ENCODE data around the gene SMIM30.

DNA sequence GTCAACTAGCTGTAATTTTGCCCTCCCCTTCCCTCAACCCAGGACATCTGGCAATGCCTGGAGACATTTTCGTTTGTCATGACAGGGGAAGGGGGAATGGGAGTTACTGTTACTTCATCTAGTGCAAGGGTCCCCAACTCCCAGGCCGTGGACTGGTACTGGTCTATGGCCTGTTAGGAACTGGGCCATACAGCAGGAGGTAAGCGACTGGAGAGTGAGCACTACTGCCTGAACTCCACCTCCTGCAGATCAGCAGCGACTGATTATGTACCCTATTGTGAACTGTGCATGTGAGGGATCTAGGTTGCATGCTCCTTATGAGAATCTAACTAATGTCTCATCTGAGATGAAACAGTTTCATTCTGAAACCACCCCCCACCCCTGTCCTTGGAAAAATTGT lies 22.6 kb upstream of the SMIM30 start:
- TF ChIP-seq, protein P1, sequence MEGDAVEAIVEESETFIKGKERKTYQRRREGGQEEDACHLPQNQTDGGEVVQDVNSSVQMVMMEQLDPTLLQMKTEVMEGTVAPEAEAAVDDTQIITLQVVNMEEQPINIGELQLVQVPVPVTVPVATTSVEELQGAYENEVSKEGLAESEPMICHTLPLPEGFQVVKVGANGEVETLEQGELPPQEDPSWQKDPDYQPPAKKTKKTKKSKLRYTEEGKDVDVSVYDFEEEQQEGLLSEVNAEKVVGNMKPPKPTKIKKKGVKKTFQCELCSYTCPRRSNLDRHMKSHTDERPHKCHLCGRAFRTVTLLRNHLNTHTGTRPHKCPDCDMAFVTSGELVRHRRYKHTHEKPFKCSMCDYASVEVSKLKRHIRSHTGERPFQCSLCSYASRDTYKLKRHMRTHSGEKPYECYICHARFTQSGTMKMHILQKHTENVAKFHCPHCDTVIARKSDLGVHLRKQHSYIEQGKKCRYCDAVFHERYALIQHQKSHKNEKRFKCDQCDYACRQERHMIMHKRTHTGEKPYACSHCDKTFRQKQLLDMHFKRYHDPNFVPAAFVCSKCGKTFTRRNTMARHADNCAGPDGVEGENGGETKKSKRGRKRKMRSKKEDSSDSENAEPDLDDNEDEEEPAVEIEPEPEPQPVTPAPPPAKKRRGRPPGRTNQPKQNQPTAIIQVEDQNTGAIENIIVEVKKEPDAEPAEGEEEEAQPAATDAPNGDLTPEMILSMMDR (IDR thresholded peaks at IDR 0.05; ENCODE audit: poor library complexity, severe bottlenecking), result no peak
- TF ChIP-seq, protein P2, sequence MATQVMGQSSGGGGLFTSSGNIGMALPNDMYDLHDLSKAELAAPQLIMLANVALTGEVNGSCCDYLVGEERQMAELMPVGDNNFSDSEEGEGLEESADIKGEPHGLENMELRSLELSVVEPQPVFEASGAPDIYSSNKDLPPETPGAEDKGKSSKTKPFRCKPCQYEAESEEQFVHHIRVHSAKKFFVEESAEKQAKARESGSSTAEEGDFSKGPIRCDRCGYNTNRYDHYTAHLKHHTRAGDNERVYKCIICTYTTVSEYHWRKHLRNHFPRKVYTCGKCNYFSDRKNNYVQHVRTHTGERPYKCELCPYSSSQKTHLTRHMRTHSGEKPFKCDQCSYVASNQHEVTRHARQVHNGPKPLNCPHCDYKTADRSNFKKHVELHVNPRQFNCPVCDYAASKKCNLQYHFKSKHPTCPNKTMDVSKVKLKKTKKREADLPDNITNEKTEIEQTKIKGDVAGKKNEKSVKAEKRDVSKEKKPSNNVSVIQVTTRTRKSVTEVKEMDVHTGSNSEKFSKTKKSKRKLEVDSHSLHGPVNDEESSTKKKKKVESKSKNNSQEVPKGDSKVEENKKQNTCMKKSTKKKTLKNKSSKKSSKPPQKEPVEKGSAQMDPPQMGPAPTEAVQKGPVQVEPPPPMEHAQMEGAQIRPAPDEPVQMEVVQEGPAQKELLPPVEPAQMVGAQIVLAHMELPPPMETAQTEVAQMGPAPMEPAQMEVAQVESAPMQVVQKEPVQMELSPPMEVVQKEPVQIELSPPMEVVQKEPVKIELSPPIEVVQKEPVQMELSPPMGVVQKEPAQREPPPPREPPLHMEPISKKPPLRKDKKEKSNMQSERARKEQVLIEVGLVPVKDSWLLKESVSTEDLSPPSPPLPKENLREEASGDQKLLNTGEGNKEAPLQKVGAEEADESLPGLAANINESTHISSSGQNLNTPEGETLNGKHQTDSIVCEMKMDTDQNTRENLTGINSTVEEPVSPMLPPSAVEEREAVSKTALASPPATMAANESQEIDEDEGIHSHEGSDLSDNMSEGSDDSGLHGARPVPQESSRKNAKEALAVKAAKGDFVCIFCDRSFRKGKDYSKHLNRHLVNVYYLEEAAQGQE (IDR thresholded peaks at IDR 0.05; ENCODE audit: borderline replicate concordance), result no peak
- TF ChIP-seq POLR2AphosphoS5 (IDR thresholded peaks at IDR 0.05), result no peak
- TF ChIP-seq EP300 (conservative IDR thresholded peaks at IDR 0.05; ENCODE audit: poor library complexity, severe bottlenecking), result no peak
- no peak for TF ChIP-seq EZH2 (IDR thresholded peaks at IDR 0.05; ENCODE audit: borderline replicate concordance, insufficient read depth, low read length, poor library complexity, severe bottlenecking)
- no peak for TF ChIP-seq RAD21 (conservative IDR thresholded peaks at IDR 0.05)
- TF ChIP-seq TAF1 (IDR thresholded peaks at IDR 0.05; ENCODE audit: low read depth), result no peak
- no peak for TF ChIP-seq SMC3 (conservative IDR thresholded peaks at IDR 0.05; ENCODE audit: poor library complexity)
- no peak for TF ChIP-seq MXI1 (conservative IDR thresholded peaks at IDR 0.05; ENCODE audit: poor library complexity, severe bottlenecking)

Measured in neural cell (in vitro differentiated cells).